Fibroblast of skin of abdomen (primary cell): ENCODE data around the gene GRIK1. TPM values are rescaled to one million over a fixed set of nuclear protein-coding genes. Genes with fewer than 3 reads are reported as not detected.
"Not testable (repeated sequence)": the region's sequence is repeated elsewhere in the genome, so short reads cannot be mapped to it uniquely, and the experiment has no call there.

Source experiments
- DNase-seq: peaks from one replicate; pipeline ENCODE4 v3.0.0-alpha.2; 2013
- polyA plus RNA-seq, 2 experiments: library from polyadenylated mRNA; unstranded; fragments of 120-200 nt; gene quantifications; one replicate each; pipeline ENCODE4 v1.2.1, GENCODE V29; 2013; ENCODE audit not compliant: insufficient read length in 2 of 2

The GRIK1 gene
- 0.04 TPM for polyA plus RNA-seq (2013, experiment 1 of 2; ENCODE audit: insufficient read length)
- 0.07 TPM for polyA plus RNA-seq (2013, experiment 2 of 2; ENCODE audit: insufficient read length)

DNA sequence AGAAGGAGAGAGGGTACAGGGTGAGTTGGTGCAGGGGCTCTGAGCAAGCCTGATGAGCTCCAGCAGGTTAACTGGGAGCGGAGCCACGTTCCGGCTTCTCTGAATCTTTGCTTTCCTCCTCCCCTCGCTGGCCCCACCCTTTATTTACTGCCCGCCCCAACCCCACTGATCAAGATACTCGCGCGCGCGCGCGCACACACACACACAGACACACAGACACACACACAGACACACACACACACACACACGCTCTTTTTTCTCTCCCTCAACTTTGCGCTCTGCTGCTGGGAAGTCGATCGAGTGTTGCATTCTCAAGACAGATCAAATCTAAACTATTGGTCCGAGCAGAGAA lies at the start of gene GRIK1:
Gene GRIK1 (minus strand): TSS at position 73 of the 352 bp plus-strand sequence.
- peak; percentile 3 for DNase-seq

DNA sequence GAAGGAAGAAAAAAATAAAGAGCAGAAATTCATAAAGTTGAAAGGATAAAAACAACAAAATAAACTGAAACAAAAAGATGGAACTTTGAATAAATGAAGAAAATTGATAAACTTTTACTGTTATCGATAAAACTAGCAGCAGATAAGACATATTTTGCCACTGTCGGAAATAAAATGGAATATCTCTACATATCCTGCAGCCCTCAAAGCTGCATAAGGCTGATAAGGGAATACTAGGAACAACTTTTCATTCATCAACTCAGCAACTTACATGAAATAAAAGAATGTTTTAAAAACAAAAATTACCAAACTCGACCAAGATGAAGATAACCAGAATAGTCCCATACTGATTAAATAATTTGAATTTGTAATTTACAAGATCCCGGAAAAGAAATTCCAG lies 48.0 kb upstream of the GRIK1 start:
- no peak for DNase-seq

DNA sequence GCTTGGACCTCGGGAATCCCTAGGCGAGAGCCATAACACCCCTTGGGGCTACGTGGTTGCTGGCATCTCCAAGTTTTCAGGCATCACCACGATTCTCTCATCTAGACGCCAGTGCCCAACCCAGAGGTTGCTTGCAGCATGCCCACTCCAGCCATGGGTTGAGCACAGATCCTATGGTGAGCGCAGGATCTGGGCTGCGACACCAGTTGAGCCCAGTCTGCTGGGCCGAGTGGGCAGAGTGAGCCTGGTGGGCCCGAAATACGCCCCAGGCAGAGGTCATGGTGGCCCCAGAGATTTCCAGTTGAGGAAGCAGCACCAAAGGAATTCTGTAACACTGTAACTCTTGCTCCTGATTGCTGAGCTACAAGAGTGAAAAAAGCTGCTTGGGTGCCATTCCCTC lies 46.1 kb upstream of the GRIK1 start:
- no peak for DNase-seq

DNA sequence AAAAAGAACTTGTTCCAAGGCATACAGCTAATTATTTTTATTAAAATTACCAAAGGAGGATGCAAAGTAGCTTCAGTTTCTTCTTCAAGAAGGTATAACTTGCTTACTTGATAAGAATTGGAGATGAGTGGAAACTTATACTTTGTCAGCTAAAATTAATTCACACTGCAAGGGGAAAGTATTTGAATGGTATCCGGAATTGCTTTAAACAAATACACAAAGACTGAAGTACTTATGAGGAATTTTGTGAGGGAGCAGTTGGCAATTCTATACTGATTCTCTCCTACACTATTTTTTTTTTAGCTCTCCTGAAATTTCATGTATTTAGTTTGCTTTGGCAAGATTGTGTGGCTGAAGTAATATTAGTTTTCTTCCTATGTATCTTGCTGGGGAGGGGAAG lies 39.2 kb upstream of the GRIK1 start:
- no peak for DNase-seq

DNA sequence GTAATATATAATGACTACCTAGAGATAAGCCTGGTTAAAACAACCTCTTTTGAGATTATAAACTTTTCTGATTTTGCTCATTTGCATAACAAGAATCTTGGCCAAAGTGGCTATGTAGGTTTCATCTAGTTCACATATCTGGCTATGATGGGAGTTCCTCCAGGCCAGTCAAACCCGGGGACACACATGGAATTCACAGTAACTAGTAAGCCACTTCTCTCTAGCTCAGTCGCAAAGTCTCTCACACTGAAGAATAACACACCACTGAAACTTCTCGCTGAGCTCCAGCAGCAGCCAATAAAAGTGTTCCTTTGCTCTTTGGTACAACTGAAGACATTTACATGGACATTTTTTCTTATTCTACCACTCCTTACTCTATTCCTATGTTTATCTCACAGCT lies 36.0 kb upstream of the GRIK1 start:
- no peak for DNase-seq

DNA sequence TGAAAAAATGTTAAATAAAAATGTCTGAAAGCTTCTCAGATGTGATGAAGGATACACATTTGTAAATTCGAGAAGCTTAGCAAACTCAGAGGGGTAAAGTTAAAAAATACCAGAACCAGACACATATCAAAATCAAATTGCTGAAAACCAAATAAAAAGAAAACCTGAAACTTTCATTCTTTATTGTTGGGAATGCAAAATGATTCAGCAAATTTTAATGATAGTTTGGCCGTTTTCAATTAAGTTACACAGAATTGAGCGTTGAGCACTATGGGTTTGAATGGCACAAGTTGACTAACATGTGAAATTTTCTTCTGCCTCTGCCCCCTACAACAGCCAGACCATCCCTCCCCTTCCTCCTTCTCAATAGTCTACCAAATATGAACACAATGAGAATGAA lies 33.5 kb upstream of the GRIK1 start:
- DNase-seq, result no peak

DNA sequence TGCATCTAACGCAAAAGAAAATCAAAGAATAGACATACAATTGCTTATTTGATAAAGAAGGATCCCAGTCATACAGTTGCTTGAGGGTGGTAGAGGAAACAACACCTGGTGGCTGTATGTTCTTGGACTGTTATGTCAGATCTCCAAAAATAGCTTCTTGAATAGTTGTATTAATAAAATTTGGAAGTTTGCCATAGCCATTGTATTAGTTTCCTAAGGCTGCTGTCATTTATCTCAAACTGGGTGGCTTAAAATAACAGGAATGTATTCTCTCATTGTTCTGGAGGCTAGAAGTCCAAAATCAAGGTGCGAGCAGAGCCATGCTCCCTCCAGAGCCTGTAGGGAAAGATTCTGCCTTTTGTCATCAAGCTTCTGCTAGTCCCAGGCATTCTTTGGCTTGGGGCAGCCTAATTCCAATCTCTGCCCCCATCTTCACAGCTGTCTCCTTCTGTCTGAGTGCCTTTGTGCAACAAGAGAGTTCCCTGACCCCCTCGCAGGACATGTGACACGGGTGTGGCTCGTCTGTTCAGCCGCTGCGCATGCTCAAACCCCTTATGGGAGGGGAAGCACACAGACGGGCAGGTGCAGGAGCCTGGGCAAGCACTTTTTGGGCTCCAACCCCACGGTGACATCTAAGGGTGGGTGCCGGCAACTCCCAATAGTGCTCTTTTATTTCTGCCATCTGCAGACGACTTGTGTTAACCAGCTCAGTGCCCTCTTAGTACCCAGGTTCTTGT lies 21.7 kb upstream of the GRIK1 start:
- DNase-seq, result no peak

DNA sequence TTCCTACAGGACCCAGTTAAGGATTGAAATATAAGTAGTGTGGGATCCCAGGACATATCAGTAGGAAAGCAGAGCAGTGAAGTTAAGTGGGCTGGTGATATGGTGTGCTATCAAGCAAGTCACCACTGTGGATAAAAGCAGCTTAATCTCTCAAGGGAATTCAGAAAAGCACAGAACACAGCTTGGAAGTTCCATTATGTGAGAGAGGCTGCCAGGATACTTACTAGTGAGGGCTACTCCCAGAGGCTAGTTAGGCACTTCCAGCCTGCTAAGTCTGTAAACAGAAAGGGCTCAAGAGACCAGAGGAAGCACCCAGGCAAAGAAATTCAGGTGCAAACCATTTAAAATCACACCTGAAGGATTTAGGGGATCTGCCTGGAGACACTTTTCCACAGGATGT lies 18.8 kb upstream of the GRIK1 start:
- DNase-seq, result no peak

DNA sequence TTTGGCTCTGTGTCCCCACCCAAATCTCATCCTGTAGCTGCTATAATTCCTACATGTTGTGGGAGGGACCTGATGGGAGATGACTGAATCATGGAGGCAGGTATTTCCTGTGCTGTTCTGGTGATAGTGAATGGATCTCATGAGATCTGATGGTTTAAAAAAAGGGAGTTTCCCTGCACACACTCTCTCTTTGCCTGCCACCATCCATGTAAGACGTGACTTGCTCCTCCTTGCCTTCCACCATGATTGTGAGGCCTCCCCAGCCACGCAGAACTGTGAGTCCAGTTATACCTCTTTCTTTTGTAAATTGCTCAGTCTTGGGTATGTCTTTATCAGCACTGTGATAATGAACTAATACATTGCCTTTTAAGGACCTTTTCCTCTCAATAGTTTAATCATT lies 18.2 kb upstream of the GRIK1 start:
- DNase-seq, result not testable (repeated sequence)

DNA sequence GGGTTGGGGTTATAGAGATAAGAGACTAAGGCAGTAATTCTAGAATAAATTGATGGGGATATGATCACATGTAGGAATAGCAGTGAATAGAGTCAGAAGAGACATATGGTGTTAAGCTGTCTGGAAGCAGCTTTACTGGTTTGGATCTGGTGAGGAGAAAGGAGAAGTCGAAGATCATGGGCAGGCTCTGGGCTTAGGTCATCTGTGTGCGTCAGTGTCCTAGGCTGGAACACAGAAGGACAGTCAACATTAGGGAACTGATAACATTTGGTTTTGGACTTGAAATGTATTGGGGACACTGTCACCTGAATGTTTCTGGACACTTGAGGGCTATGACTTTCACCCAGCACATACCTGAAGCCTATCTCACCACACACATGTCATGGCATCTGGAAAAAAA lies 13.9 kb upstream of the GRIK1 start:
- no peak for DNase-seq

DNA sequence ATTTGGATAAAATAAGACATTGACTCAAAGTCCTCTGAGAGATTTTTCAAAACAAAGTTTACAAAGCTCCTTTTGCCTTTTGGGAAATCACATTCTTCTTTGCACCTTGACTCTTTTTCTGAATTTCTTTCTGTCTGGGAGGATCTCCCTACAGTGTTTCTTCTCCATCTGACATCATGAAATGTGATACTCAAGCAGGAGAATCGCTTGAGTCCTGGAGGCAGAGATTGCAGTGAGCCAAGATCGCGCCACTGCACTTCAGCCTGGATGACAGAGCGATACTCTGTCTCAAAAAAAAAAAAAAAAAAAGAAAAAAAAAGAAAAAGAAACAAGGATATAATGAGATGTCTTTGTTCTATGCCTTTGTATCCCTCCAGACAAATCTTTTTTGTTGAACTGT lies 13.3 kb upstream of the GRIK1 start:
- DNase-seq, result no peak

DNA sequence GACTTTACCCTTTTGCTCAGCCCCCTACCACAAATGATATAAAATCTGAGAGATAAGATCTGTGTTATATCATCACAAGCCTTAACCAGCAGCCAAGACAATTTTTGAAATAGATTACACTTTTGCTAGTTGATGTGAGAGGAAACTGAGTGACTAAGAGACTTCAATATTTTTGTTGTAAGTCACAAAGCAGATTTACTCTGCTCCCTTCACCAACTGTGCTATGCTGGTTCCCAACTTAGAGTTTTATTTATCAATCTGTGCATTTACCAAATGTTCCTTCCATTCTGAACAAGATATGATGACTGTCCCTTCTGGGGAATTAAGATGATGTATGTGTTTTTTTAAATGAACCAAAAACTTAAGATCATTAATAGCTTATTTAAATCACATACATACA lies 12.1 kb upstream of the GRIK1 start:
- no peak for DNase-seq

DNA sequence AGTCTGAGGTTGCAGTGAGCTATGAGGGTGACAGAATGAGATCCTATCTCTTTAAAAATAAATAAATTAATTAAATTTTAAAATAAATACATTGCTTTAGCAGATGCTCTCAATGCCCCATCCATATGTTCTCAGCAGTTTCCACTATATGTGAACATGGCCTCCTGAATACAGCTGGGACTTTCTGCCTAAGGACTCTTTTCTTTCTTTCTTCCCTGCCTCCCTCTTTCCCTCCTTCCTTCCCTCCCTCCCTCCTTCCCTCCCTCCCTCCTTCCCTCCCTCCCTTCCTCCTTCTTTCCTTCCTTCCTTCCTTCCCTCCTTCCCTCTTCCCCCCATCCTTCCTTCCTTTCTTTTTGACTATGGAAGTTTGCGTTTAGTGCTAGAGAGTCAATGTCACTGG lies 10.2 kb upstream of the GRIK1 start:
- DNase-seq, result no peak

DNA sequence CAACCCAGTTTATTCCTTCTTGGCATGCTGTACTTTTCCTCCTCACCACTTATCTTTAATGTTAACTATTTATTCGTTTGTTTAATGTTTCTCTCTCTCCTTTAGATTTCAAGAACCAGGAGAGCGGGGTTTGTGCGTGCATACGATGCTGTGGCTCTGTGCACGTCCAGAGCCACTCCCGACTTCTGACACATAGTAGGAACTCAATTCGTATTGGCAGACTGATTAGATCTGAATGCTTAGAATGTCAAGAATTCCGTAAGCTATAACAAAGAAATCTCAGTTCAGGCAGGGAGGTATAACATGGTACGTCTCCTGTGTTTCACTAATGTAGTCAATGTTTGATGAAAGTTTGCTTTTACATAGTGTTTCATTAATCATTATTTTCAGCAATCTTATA lies 7.3 kb upstream of the GRIK1 start:
- no peak for DNase-seq

DNA sequence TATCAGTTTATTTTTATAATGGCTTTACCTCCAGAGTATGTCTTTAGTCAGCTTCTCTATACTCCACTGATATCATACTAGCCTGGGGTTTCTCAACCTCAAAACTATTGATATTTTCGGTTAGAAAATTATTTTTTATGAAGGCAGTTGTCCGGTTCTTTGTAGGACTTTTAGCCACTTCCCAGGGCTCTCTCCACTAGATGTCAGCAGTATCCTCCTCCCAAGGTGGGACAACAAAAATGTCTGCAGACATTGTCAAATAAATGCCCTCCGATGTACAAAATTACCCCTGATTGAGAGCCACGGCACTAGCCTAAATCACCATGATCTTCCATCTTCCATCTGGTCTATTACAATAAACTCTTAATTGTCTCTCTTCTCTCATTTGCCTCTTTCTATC lies 4.1 kb upstream of the GRIK1 start:
- no peak for DNase-seq

DNA sequence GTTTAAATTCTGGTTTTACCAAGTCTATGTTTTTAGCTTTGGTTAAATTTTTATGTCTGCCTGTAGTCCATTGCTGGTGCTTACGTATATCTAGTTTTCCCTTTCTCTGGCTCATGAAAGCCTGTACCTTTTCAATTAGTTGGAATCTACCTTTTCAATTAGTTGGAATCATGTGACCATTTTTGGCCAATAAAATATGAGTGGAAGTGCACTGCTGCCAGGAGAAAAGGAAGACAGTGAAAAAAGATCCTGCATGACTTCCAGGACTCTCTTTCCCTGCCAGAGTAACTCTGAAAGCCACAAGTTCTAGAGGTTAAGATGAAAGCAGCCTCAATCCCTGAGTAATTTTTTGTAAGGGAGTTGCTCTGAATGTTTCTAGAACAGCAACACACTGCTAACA lies 2.2 kb upstream of the GRIK1 start:
- no peak for DNase-seq

DNA sequence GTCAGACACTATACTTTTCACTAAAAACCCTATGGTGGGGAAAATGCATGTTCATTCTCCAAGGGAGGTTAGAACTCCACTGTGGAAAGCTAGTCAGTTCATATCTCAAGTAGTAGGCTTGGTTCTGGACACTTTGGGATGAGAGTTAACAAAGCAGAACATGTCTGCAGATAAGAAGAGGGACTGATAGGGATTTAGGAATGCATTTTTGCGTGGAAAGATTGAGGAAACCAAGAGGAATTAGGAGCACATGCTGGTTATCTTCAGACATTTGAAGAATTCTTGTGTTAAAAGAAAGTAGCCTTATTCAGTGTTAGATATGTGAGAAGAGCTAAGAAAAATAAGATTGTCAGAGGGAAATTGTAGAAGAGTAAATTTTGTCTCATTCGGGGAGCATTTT lies 1.2 kb upstream of the GRIK1 start:
- DNase-seq, result no peak

DNA sequence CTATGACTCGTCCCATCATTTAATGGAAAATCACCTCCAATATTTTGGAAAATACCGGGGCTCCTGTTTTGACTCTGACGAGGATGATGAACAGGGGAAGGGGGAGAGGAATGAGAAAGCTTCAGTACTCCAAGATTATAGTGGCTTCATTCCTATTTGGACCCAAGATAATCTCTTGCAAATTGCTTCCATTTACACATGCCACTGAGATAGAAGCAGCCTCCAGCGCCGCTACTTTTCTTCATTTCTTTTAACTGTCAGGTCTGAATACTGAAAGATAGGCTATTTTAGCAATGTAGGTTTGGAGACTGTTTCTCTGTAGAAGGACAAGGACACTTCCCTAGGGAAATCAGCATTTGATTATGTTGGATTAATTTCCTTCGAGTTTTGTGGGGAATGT lies 565 bp upstream of the GRIK1 start:
- no peak for DNase-seq

DNA sequence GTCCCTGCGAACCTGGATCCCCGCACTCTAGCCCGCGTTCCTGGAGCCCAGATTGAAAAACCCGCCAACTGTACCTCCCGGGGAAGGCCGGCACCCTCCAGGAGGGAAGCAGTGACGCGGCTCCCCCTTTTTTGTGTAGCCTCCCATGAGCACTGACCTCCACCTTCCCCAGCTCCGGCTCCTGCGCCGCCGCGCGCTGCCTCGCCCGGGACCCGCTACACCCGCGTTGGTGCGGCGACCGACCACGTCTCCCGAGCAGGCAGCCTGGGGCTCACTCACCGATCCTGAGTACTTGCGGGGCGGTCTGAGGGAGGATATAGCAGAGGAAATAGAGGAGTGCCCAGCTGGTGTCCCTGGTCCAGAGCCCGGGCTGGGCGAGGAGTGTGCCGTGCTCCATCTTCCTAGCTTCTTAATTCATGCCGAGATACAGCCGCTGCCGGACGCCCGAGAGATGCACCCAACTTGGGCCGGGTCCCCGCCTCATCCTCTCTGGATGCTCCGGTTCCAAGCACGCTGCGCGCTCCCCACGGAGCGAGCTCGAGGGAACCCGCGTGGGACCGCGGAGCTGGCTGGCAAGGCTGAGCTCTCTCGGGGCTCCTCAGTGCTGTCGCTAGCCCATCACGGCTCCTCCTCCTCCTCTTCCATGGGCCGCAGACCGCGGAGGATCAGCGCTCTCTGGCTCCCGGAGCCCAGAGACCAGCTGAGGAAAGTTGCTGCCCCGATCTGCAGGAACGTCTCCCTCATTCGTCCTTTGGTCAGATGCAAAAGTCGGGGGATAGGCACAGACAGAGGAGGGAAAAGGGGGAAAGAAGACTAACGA lies 482 bp downstream of the GRIK1 start:
- peak; percentile 3 for DNase-seq

DNA sequence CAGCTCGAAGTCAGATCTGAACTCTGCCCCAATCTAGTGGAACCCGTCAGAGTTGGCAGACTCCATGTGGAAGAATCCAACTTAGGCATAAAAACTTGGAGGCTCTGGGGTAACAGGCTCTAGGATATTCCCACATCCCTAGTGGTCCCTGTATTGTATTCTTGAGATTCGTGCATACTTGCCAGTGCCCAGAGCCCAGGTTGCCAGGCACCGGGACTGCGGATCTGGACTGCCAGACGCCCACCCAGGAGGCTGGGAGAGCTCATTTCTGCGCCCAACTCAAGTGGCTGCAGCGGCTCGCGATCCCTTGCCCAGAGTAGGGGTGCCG lies 1.1 kb downstream of the GRIK1 start:
- no peak for DNase-seq

DNA sequence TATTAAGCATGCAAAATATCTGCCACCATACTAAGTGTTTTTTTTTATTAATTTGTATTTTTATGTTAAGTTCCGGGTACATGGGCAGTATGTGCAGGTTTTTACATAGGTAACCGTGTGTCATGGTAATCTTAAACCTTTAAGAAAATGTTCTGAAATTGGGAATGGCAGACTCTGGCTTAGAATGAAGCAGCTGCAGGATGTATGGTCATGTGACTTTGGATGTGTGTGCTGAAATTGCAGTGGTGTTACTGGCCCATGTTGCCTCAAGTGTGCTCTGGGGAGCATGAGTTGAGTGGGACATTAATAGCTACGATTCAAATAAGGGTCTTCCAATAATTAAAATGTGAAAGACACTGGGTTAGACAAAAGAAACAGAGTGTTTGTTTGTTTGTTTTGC lies 6.7 kb downstream of the GRIK1 start:
- no peak for DNase-seq

DNA sequence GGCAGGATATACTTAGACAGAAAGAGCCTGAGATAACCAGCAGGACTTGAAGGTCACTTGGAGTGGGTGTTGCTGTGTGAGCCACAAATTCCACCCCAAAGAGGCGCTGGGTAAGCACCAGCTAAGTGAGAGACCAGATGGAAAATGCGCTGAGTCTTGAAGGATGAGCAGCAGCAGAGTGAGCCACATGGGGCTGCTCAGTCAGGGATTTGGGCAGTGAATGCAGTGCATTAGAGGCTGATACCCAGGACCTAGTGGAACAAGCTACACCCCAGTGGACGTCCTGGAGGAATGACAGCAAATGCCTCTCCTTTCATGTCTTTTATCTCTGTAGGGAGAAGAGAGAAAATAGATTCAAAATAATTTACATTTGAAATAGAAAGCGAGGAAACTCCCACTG lies 11.3 kb downstream of the GRIK1 start:
- no peak for DNase-seq

DNA sequence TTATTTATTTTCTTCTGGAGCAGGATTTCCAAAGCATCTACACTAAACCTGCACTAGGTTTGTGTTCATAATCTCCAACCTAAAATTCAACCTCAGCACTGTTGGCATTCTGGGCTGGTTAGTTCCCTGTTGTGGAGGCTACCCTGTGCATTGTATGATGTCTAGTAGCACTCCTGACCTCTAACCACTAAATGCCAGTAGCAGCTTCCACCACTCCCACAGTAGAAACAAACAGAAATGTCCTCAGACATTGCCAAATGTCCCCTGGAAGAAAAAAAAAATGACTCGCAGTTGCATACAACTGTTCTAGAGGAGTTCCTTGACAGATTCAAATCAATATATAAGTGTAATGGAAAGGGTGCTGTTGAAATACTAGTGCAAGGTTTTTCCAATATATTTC lies 18.9 kb downstream of the GRIK1 start:
- no peak for DNase-seq

DNA sequence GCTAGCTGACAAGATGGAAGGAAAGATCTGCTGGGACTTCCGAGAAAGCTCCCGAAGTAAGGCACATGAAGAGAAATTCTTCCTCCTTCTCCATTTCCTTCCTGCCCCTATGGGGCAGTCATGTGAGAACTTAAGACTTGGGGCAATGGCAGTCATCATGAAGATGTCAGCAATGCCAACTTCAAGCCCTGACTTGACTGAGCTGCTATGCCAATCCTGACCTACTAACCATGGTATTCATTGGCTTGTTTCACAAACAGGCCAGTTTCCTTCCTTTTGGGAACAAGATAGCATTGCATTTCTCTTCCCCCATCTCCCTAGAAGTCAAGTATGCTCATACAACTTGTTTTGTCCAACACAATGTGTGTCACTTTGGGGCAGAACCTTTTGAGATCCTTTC lies 25.5 kb downstream of the GRIK1 start:
- DNase-seq, result no peak

DNA sequence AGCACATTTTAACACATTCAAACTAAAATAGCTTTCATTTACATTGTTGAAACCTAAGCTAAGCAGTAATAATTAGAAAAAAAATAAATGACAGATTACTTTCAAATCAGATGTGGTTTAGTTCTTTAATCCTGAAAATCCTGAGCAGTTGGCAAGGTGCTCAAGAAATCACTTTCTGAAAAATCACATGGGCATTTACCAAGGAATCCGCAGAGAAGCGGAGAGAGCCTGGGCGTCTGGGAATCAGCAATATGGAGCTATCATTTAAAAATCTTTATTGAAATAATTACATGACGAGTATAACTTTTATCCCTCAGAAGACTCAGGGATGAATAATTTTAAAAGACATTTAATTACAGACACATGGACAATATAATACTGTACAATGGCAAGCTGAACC lies 30.2 kb downstream of the GRIK1 start:
- DNase-seq, result no peak
